Activated CD8-positive, alpha-beta memory T cell treated with anti-CD3 and anti-CD28 coated beads, Interleukin-2, amount 50 U/mL, for 24 hours (primary cell): ENCODE data around the gene POU6F2.

Source experiments
- DNase-seq: peaks from one replicate; pipeline ENCODE4 v3.0.0-alpha.2; 2020; ENCODE audit errors: extremely low read depth

POU6F2 gene

DNA sequence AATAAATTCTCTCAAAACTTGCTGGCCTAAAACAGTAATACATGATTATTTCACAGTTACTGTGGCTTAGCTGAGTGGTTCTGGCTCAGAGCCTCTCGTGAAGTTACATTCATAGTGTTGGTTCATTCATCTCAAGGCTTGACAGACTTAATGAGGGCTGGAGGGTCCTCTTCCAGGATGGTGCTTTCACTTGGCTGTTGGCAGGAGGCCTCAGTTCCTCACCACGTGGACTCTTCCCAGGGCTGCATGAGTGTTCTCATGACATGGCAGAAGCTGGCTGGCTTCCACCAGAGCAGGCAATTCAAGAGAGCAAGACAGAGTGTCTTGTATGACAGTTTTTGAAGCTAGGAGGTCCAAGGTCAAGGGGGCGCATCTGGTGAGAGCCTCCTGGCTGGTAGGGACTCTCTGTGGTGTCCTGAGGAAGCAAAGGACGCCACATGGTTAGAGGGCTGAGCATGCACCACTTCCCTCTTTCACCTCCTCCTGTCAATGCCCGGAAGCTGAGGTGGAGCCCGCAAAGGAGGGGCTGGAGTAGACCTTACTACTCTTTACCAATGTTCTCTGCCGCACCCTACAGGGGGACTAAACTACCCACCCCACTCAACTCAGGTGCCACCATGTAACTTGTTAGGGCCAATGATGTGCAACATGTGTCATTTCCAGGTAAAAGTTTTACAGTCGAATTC is 530.3 kb downstream of the POU6F2 start:
- DNase-seq, result no peak

- DNase-seq, result no peak
Measured at GRCh38 chr7:39509436-39509835, 531.7 kb downstream of the POU6F2 start.

GRCh38 chr7:39509912-39510311 is 532.2 kb downstream of the POU6F2 start:
- no peak for DNase-seq

DNA sequence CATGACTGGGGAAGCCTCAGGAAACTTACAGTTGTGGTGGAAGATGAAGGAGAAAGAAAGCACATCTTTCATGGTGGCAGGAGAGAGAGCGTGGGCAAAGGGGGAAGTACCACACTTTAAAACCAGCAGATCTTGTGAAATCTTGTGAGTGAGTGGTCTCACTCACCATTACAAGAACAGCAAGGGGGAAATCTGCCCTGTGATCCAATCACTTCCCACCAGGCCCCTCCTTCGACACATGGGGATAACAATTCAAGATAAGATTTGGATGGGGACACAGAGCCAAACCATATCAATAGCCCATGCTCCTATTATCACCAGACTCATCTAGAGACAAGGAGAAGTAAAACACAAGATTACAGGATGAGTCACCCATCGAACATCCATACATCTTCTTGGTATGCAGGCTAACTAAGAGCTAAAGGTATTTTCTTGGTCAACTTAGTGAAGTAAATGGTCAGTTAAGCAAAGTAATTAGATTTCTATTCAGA is 533.2 kb downstream of the POU6F2 start:
- DNase-seq, result no peak

- DNase-seq, result no peak
Measured at GRCh38 chr7:39515534-39516228, 538.0 kb downstream of the POU6F2 start.

GRCh38 chr7:39516498-39516897 is 538.8 kb downstream of the POU6F2 start:
- no peak for DNase-seq

DNA sequence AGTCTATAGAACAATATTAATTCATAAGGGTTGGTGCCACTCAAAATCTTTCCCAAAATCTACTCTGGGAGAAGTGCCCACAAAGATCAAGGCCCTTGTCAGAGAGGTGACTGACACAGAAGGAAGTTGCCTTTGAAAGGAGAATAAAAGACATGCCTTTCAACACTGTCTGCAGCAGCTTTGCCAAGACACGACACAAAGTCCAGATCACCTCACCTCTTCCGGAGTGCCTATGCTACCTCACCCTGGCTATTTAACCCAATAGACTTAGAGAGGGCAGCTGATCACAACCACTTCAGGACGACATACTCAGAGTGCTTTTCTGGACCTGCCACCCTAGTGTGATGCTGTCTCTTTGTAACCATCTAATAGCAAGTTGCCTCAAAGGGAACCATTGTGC is 539.5 kb downstream of the POU6F2 start:
- DNase-seq, result no peak
